Astrocyte (in vitro differentiated cells and primary cell): ENCODE data around the gene ZNF212.

Experiments used
- CTCF ChIP-seq: IDR thresholded peaks from 2 replicates; pipeline ENCODE4 v1.5.1; 2011; ENCODE audit warnings: low read depth, mild to moderate bottlenecking, inconsistent platforms, low read length, moderate library complexity; ENCODE audit not compliant: insufficient read depth
- EZH2 ChIP-seq: IDR thresholded peaks from 2 replicates; pipeline ENCODE4 v1.6.1; 2012; ENCODE audit warnings: mild to moderate bottlenecking, low read length, inconsistent platforms; ENCODE audit not compliant: insufficient read depth

DNA sequence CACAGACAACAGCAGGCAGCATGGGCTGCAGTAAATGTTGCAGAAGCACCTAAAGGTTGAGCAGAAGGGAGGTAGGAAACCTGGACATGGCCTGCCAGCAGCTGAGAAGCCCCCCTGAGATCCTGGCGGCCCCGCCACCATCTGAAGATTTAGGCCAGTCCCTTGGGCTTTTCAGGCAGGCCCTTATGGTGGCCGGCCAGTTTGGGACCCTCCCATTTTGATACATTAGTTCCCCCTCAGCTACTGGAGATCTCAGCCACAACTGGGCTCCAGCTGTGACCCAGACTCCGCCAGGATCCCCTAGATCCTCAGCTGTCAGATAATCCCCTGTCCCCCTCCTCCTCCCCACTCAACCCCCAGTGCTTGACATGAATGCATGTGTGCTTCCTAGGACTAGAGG is 56.9 kb downstream of the ZNF212 start:
- TF ChIP-seq CTCF, result no peak
- TF ChIP-seq EZH2, result no peak
